IMR-90 (cell line): ENCODE results near the gene ABHD15.
"Not testable (repeated sequence)": the region's sequence is repeated elsewhere in the genome, so short reads cannot be mapped to it uniquely, and the experiment has no call there.

Source experiments
- BHLHE40 ChIP-seq: fragments of 150-350 bp; IDR thresholded peaks from 2 replicates; pipeline ENCODE4 v1.6.1; 2016; ENCODE audit warnings: mild to moderate bottlenecking, low read depth, low read length
- CEBPB ChIP-seq: IDR thresholded peaks from 2 replicates; pipeline ENCODE4 v1.6.1; 2012; ENCODE audit warnings: low read depth, low read length, improper control_type of control experiment
- CHD1 ChIP-seq: IDR thresholded peaks from 2 replicates; pipeline ENCODE4 v1.6.1; 2012; ENCODE audit warnings: low read depth, low read length, improper control_type of control experiment
- FOS ChIP-seq: fragments of 150-350 bp; IDR thresholded peaks from 2 replicates; pipeline ENCODE4 v1.6.1; 2016; ENCODE audit warnings: low read depth, low read length
- MAFK ChIP-seq: IDR thresholded peaks from 2 replicates; pipeline ENCODE4 v1.6.1; 2012; ENCODE audit warnings: low read depth, low read length, improper control_type of control experiment
- MAZ ChIP-seq: IDR thresholded peaks from 2 replicates; pipeline ENCODE4 v1.6.1; 2012; ENCODE audit warnings: low read depth, mild to moderate bottlenecking, low read length, improper control_type of control experiment, moderate library complexity, borderline replicate concordance
- MXI1 ChIP-seq: IDR thresholded peaks from 2 replicates; pipeline ENCODE4 v1.6.1; 2012; ENCODE audit warnings: low read depth, mild to moderate bottlenecking, low read length, moderate library complexity, borderline replicate concordance
- POLR2A ChIP-seq: IDR thresholded peaks from 2 replicates; pipeline ENCODE4 v1.6.1; 2012; ENCODE audit warnings: mild to moderate bottlenecking, low read depth, low read length
- RAD21 ChIP-seq: IDR thresholded peaks from 2 replicates; pipeline ENCODE4 v1.6.1; 2012; ENCODE audit warnings: low read length, improper control_type of control experiment
- RCOR1 ChIP-seq: IDR thresholded peaks from 2 replicates; pipeline ENCODE4 v1.6.1; 2012; ENCODE audit warnings: mild to moderate bottlenecking, low read length, improper control_type of control experiment; ENCODE audit not compliant: insufficient replicate concordance
- RFX5 ChIP-seq: IDR thresholded peaks from 2 replicates; pipeline ENCODE4 v1.8.0; 2012; ENCODE audit warnings: low read depth, mild to moderate bottlenecking, low read length, moderate library complexity
- TF ChIP-seq, protein P1 (sequence below): conservative IDR thresholded peaks from 2 replicates; pipeline ENCODE4 v1.5.1; 2012; ENCODE audit warnings: mild to moderate bottlenecking, low read depth, low read length, improper control_type of control experiment
- TF ChIP-seq, protein P2 (sequence below): fragments of 150-350 bp; IDR thresholded peaks from 2 replicates; pipeline ENCODE4 v1.6.1; 2017; ENCODE audit warnings: mild to moderate bottlenecking, antibody characterized with exemption, low read length, low read depth

DNA sequence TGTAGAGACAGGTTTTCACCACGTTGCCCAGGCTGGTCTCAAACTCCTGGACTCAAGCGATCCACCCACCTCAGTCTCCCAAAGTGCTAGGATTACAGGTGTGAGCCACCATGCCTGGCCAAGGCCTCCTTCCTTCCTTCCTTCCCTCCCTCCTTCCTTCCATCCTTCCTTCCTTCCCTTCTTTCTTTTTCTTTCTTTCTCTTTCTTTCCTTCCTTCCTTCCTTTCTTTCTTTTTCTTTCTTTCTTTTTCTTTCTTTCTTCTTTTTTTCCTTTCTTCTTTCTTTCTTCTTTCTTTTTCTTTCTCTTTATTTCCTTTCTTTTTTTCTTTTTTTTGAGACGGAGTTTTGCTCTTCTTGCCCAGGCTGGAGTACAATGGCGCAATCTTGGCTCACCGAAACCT is 8.7 kb downstream of the ABHD15 start:
- TF ChIP-seq RAD21, RCOR1, POLR2A, FOS, MXI1, BHLHE40, RFX5, MAZ, CEBPB, MAFK, CHD1: not testable (repeated sequence)
- TF ChIP-seq, protein P1, sequence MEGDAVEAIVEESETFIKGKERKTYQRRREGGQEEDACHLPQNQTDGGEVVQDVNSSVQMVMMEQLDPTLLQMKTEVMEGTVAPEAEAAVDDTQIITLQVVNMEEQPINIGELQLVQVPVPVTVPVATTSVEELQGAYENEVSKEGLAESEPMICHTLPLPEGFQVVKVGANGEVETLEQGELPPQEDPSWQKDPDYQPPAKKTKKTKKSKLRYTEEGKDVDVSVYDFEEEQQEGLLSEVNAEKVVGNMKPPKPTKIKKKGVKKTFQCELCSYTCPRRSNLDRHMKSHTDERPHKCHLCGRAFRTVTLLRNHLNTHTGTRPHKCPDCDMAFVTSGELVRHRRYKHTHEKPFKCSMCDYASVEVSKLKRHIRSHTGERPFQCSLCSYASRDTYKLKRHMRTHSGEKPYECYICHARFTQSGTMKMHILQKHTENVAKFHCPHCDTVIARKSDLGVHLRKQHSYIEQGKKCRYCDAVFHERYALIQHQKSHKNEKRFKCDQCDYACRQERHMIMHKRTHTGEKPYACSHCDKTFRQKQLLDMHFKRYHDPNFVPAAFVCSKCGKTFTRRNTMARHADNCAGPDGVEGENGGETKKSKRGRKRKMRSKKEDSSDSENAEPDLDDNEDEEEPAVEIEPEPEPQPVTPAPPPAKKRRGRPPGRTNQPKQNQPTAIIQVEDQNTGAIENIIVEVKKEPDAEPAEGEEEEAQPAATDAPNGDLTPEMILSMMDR: not testable (repeated sequence)
- TF ChIP-seq, protein P2, sequence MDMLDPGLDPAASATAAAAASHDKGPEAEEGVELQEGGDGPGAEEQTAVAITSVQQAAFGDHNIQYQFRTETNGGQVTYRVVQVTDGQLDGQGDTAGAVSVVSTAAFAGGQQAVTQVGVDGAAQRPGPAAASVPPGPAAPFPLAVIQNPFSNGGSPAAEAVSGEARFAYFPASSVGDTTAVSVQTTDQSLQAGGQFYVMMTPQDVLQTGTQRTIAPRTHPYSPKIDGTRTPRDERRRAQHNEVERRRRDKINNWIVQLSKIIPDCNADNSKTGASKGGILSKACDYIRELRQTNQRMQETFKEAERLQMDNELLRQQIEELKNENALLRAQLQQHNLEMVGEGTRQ: not testable (repeated sequence)
